GM21367 (cell line): ENCODE measurements around the gene RHOBTB3.
"Not testable (repeated sequence)": the region's sequence is repeated elsewhere in the genome, so short reads cannot be mapped to it uniquely, and the experiment has no call there.

ENCODE experiments used
- ATAC-seq: cut with Tn5 transposase; IDR thresholded peaks from one replicate; pipeline ENCODE4 v1.9.1; 2021; ENCODE audit not compliant: unreplicated experiment

Gene RHOBTB3, protein sequence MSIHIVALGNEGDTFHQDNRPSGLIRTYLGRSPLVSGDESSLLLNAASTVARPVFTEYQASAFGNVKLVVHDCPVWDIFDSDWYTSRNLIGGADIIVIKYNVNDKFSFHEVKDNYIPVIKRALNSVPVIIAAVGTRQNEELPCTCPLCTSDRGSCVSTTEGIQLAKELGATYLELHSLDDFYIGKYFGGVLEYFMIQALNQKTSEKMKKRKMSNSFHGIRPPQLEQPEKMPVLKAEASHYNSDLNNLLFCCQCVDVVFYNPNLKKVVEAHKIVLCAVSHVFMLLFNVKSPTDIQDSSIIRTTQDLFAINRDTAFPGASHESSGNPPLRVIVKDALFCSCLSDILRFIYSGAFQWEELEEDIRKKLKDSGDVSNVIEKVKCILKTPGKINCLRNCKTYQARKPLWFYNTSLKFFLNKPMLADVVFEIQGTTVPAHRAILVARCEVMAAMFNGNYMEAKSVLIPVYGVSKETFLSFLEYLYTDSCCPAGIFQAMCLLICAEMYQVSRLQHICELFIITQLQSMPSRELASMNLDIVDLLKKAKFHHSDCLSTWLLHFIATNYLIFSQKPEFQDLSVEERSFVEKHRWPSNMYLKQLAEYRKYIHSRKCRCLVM

DNA sequence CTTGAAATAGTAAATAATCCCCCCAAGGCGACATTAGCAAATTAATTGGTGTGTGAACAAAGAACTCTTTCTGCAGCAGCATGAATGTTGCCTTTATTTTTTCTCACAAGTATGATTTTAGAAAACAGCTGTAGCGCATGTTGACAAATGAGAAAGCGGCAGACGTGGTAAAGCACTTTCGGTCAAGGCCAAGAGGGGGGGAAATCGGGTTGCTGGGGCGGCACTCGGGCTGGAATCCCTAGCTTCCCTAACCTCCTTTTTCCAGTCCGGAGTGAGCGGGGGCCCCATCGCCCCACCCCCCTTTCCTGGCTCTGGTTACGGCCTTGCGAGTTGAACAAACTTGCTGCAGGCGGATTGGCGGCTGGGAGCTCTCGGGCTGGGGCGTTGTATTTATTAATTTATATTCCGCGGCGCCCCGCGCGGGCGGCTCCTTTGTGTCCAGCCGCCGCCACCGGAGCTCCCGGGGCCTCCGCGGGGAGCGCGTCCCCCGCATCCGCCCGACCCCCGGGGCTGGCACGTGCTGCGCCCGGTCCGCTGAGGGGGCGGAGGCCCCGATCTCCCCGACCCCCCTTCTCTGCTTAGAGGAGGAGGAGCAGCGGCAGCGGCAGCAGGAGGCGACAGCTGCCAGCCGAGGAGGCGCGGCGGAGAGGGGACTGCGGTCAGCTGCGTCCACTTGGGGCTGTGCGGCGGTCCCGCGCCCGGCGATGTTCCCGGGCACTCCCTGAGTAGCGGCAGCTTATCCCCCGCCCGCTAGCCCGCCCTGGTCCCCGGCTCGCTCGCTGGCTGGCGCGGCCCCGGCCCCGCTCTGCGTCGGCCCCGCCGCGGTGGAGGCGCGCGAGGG, at the start of gene RHOBTB3:
TSS of gene RHOBTB3 (plus strand) at position 607 of the 841 bp plus-strand sequence. CDS start 347 bp downstream, outside the sequence.
- peak; percentile 44 for ATAC-seq

DNA sequence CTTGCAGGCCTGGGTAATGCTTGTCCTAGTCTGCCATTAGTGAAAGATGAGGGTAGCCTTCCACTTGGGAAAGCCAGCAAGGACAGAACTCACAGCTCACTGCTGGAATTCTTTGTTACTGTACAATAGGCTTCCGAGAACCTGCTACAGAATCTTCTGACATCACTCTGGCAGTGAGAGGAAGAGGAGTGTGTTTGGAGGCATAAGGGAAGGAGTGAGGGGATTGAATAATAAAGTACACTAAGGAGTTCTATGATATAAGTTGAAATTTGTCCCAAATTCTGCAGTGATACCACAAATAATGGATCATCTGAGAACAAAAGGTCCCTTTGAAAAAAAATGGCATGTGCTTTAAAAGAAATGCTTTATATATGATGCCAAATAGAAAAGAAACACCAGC, 48.2 kb upstream of the RHOBTB3 start, which contains the start of gene SPATA9:
TSS of gene SPATA9 (minus strand) at position 101 of the 400 bp plus-strand sequence. CDS start 137 bp downstream, outside the sequence.
- no peak for ATAC-seq

DNA sequence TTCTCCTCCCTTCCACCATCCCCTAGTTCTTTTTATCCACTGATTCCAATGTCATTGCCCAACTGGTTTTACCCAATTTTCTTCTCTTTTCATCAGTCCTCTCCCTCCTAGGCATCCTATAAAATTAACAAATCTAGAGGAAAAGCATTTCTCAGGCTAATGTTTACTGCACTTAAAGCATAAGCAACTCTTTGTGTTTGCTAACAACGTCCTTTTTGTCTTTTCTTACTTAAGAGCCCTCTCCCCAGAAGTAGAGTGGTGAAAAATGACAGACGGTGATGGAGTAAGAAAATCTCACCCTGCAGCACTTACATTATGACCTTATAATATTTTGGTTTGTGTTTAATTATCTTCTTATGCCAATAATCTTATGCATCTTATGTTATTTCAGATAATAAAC, 46.8 kb upstream of the RHOBTB3 start:
- no peak for ATAC-seq

DNA sequence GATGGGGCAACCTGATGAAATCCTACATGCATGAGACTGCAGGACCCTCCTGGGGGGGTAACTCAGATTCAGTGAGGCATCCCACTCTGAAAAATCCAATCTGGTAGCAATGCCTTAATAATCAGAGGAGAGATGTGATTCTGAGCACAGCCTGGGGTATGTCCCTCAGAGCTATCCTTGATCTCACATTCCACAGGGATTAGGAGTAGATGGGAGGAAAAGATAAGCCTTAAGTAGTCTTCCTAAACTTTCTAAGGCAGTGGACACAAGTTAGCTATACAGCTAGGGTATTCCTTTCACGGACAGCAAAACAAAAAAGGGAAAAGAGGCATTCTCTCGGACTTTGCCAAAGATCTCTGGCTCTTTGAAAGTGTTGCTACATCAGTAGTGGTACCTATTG, 44.5 kb upstream of the RHOBTB3 start:
- no peak for ATAC-seq

DNA sequence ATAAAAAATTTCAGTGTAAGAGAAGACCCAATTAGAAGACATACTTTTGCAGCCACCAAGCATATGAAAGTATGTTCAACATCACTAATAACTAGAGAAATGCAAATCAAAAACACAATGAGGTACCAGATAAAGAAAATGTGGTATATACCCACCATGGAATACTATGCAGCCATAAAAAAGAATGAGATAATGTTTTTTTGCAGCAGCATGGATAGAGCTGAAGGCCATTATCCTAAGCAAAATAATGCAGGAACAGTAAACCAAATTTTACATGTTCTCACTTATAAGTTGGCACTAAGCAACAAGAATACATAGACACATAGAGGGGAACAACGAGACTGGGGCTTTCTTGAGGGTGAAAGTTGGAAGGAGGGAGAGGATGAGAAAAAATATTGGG, 41.5 kb upstream of the RHOBTB3 start:
- no peak for ATAC-seq

DNA sequence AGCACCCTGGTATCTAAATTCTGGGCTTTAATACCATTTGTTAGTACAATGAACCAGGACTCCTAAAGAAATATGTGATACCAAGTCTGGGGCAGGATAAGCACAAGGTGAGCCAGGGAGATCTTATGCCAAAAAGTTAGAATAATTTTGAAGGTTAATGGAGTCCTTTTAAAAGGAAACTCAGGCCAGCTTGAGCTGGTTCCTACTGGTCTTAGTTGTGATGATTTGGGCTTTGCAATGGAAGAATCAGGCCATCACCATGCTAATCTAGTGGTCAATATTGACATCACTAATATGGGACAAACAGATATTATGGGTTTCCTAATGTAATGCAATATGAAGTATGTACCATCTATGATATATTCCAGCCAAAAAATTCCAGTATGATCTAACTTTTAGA, 40.8 kb upstream of the RHOBTB3 start:
- no peak for ATAC-seq

DNA sequence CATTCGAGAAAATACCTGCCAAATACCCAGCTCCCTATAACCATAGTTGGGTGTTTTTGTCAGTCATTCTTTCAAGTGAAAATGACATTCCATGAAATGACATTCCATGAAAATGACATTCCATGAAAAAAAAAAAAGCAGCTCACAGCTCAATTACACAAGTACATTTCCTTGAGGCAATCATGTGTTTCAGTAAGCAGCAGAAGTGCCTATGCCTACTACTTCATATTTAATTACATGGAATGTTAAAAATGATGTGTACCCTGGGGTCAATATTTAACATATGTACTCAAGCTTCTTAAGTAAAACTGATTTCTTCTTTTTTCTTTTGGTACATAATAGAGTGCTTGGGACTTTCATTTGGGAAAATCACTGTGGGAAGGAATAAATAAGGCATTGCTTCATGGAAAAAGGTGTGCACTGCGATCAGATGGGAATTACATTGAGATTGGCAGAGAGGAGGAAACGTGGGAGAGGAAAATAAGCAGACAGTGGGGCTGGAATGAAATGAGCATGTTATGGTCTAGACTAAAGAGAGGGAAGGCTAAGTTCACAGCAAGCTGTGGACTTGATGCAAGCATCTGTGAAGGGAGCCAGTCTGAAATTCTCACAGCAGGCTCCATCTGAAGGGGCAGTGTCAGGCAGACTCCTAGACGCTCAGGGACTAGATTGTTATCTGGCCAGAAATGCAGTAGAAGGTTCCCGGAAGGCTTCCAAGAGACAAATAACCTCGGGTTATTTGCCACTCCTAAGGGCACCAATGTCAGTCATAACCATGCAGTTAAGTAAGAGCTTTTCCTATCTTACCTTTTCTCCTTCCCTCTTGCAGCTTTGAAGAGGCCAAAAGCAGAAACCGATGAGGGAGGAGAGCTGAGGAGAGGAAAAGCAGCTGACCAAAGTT, 33.1 kb upstream of the RHOBTB3 start:
- ATAC-seq: no peak

DNA sequence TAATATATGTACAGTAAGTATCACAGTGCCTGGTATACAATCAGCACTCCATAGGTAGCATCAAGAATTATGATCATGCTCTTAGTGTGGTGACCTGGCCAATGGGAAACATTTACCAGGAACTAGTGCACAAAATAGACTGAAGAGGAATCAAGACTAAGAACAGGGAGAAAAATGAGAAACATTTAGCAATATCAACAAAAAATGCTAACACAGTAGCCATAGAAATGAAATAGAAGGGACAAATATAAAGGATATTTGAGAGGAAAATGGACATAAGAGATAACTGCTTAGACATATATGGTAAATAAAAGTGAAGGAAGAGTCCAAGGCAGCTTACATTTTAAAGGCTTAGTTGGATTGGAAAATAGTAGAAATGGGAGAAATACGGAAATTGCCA, 31.8 kb upstream of the RHOBTB3 start:
- ATAC-seq: no peak

DNA sequence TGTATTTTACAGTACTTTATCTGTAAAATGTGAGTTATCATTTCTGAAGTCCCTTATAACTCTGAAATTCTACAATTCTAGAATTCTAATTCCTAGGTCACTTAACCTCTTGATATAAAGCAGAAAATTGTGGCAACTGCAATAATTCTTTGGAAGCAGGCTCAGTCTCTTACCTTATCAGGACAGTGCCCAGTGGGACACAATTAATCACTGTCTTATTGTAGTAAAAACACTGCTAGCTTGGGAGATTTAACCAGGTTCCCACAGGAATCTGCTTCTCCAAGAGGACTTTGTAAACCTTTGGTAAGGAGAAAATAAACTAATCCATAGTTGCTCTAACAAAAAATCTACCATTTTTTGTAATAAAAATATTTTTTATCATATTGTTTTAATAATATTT, 30.1 kb upstream of the RHOBTB3 start:
- no peak for ATAC-seq

DNA sequence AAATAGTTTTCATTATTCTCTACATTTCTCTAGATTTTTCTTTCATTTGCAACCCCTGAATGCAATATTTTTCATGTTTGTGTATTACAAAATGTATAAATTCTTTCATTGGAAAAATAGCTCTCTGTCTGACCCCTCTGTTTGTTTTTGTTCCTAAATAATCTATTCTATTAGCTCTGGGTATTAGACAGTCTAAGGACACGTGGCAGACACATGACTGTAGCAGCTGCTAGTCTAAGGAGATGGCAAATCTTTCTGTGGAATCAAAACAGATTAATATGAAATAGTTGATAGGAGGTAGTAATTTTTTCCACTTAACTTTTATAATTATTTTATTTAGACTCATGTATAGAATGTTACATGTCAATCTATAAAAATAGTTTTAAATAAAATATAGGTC, 27.0 kb upstream of the RHOBTB3 start:
- ATAC-seq: no peak

DNA sequence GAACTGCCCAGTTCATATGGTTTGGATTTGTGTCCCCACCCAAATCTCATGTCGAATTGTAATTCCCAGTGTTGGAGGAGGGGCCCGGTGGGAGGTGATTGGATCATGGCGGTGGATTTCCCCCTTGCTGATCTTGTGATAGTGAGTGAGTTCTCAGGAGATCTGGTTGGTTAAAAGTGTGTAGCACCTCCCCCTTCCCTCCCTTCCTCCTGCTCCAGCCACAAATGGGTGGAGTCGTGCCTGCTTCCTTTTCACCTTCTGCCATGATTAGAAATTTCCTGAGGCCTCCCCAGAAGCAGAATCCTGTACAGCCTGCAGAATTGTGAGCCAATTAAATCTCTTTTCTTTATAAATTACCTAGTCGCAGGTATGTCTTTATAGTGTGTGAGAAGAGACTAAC, 24.9 kb upstream of the RHOBTB3 start:
- not testable (repeated sequence) for ATAC-seq

DNA sequence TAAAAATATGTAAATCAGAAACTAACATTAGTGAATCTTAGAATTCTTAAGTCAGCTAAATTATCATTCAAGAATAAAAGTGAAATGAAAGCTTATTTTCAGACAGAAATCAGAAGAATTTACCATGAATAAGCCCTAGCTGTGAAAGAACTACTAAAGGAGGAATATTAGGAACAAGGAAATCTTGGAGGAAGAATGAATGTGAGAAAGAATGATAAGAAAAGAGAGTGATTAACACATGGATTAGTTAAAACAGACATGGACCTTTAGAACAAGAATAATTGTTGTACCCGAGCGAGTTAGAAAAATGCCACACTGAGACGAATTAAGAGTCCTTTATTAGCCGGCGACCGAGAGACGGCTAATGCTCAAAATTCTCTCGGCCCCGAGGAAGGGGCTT, 24.1 kb upstream of the RHOBTB3 start:
- ATAC-seq: no peak

DNA sequence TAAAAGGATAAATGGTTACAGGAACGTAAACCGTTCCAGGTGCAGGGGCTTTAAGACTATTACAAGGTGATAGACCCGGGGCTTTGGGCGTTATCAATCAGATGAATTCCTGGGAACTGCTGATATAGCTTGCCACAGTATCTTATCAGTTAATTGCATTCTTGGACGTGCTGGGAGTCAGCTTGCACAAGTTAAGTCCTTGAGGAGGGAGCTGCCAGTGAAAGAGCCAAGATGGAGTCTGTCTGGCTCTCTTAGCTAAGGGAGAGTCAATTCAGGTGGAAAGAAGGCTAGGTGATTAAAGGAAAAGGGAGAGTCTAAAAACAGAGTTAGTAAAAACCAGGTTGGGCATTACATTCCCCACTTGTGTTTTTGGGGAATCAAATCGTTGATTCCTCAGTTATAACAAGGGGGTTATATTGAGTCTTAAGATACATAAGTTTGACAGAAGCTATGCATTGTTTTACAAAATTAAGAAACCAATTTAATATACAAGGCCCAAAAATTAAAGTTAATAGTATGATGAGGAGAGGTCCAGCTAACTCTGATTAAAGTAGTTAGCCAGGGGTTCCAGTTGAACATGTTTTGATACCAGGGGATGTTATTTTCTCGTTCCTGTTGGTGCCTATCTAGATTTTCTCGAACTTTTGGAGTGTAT, 23.5 kb upstream of the RHOBTB3 start:
- not testable (repeated sequence) for ATAC-seq

DNA sequence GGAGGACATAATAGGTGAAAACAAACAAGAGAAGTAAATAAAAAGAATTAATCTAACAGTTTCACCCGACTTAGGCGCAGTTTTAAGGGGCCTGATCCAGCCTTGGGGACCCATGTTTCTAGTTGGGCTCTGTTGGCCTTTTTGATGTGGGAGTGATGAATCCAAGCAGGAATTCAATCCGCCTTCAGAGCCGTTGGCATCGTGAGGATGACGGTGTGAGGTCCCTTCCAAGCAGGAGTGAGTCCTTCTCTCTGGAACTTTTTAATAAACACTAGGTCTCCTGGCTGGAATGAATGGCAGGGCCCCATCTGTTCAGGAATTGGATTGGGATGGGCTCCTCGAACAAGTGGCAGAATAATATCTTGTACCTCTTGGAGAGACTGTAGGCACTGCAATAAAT, 22.3 kb upstream of the RHOBTB3 start:
- no peak for ATAC-seq

DNA sequence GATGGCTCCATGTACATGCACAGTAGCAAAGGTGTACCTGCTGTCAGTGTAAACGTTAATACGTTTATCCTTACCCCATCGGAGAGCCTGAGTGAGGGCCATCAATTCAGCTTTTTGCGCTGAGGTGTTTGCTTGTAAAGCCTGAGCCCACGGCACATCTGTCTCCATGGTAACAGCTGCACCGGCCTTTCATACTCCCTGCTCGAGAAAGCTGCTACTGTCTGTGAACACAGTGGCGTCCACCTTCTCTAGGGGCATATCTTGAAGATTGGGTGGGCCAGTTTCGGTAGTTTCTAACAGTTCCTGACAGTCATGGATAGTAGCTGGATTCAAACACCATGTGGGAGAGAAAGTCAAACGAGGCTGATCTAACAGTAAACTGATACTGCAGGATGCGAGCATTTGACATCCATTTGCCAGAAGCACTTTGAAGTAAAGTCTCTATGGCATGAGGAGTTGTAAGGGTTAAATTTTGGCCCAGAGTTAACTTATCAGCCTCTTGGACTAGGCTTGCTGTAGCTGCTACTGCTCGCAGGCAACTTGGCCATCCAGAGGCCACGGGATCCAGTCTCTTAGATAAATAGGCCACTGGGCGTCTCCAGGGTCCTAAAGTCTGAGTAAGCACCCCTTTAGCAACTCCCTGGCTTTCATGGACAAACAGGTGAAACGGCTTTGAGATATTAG, 21.0 kb upstream of the RHOBTB3 start:
- no peak for ATAC-seq

DNA sequence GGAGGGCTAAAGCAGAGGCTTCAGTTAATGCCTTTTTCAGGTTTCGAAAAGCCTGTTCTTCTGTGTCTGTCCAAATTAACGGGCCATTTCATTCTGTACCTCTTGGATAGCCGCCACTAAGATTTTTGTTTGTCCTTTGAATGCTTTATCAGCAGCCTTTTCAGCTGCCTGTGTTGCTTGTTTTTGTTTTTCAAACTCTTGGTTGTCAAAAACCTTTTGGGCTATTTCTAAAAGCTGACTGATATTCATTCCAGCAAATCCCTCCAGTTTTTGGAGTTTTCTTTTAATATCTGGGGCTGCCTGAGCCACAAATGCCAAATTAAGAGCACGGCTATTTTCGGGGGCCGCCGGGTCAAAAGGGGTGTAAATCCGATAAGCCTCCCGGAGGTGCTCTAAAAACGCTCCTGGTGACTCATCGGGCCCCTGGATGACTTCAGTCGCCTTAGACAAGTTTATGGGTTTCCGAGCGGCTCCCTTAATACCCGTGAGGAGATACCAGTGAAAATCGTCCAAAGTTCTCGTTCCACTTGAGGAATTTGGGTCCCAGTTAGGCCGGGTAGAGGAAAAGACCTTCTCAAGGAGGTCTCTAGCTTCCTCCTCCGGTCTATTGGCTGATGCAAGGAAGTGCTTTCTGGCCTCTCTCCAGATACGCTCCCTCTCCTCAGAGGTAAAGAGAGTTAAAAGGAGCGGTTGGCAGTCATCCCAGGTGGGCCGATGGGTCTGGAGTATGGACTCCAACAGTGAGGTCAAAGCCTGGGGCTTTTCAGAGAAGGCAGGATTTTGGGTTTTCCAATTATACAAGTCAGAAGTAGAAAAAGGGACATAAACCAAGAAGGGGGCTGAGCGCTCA, 20.3 kb upstream of the RHOBTB3 start:
- not testable (repeated sequence) for ATAC-seq

DNA sequence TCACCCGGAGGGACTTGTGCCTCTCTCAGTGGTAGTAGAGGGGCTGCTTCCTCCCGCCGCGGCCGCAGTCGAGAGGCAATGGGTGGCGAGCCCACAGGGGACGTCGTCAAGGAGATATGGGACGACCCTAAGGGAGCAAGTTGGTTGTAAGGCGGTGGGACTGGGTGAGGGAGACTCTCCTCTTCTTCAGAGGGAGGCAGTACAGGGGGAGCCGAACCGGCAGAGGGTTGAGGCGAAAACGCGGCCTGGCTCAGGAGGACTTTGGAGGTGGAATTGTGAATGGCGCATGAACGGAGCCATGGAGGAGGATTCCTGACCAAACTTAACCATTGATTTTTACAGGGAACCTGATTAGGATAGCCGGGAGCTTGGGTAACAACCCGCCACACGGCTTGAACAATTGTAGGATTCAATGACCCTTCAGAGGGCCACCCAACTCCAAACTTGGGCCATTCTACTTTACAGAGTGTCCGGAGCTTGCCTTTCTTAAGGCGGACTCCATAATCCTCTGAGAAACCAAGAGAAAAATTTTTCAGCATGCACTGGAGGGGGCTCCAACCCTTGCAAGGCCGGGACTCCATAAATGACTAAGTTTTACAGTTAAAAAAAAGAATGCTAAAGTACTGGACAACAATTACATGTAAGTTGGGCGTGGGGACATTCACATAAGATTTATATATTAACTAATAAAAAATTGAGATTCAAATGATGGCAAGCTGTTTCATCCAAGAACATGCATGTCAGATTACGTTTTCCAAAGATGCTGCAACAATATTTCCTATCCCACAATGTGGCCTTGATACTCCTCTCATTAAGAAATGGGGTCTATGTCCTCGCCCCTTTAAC, 19.4 kb upstream of the RHOBTB3 start:
- no peak for ATAC-seq
